ENCODE data around the gene SCAF4. TPM values are rescaled to one million over a fixed set of nuclear protein-coding genes. Genes with fewer than 3 reads are reported as not detected.

SCAF4 gene
- total and polyA plus RNA-seq, 2 of the 8 experiments (the other 6 are each of a cell fraction or from before 2014, with no cell fraction given), result 28.9 to 55.1 TPM

GRCh38 chr21:31667132-31667531 is 64.8 kb downstream of the SCAF4 start:
- Histone ChIP-seq H2BK12ac (ENCODE audit: low read depth, low read length) (no peak overlapping the region), H3K79me1 (ENCODE audit: low read depth, low read length) (peaks cover 10% of the 10 kb centered on the region), H2BK120ac (replicated peaks; ENCODE audit: low read depth, low read length) (no peak overlapping the region), H3K56ac (replicated peaks; ENCODE audit: insufficient read length, low read depth, low read length) (no peak overlapping the region), H3K23me2 (ENCODE audit: low read depth, low read length) (no peaks in the 10 kb centered on the region), H2AK5ac (ENCODE audit: low read depth, low read length) (no peak overlapping the region), H2BK15ac (ENCODE audit: low read length) (no peak overlapping the region), H4K91ac (replicated peaks; ENCODE audit: insufficient read length, low read length) (no peak overlapping the region), H3K4me3 (ENCODE audit: extremely low read depth in 1 of 4, insufficient read depth in 2 of 4, low read depth in 3 of 4, low read length in 4 of 4) (no peak overlapping the region), H2BK5ac (ENCODE audit: low read depth, low read length) (no peak overlapping the region), H4K5ac (ENCODE audit: insufficient read length, low read depth, low read length) (no peak overlapping the region), H3K27me3 (replicated peaks in 1 of 4; ENCODE audit: control insufficient read depth in 3 of 4, extremely low read depth in 1 of 4, insufficient read depth in 3 of 4, low read length in 3 of 4) (no peaks in the 10 kb centered on the region), H4K20me1 (replicated peaks in 1 of 2; ENCODE audit: control insufficient read depth in 1 of 2, insufficient read depth in 2 of 2, low read length in 2 of 2) (peaks cover 0 to 6% of the 10 kb centered on the region in 2 experiments), H4K8ac (ENCODE audit: extremely low read depth, insufficient read depth, low read length) (no peak overlapping the region), H3K4me2 (ENCODE audit: insufficient read depth in 1 of 2, low read depth in 2 of 2, low read length in 2 of 2) (no peak overlapping the region), H3K9ac (replicated peaks in 1 of 4; ENCODE audit: extremely low read depth in 1 of 4, low read depth in 3 of 4, low read length in 3 of 4) (no peak overlapping the region), H3K9me3 (ENCODE audit: insufficient read depth in 2 of 2, low read depth in 1 of 2, low read length in 1 of 2) (no peaks in the 10 kb centered on the region), H2BK20ac (ENCODE audit: low read length) (no peak overlapping the region), H3K4ac (replicated peaks; ENCODE audit: insufficient read length, low read depth, low read length) (no peak overlapping the region), H3K4me1 (replicated peaks in 1 of 4; ENCODE audit: control insufficient read depth in 3 of 4, insufficient read depth in 4 of 4, low read length in 3 of 4) (peaks cover 2 to 3% (median 3%) of the 10 kb centered on the region in 4 experiments; a peak in 6 of 7 replicates), H3K79me2 (ENCODE audit: control insufficient read depth in 1 of 2, insufficient read depth in 2 of 2, low read length in 2 of 2) (peaks cover 0 to 25% of the 10 kb centered on the region in 2 experiments; a peak in 2 of 4 replicates), H3K36me3 (ENCODE audit: control insufficient read depth in 2 of 4, insufficient read depth in 4 of 4, low read length in 3 of 4) (peaks cover 0 to 55% (median 12%) of the 10 kb centered on the region in 4 experiments; a peak in 5 of 8 replicates), H3K14ac (ENCODE audit: insufficient read length) (no peak overlapping the region), H3K27ac (ENCODE audit: low read depth, low read length) (no peak overlapping the region), H2AFZ (ENCODE audit: low read length) (no peak overlapping the region), H3K23ac (ENCODE audit: insufficient read length) (no peak overlapping the region), H3K18ac (ENCODE audit: extremely low read depth, low read length) (no peak overlapping the region)
- ChIA-PET POLR2A (ENCODE audit: partially characterized antibody) (interaction anchor here (0.7 to 2.0 kb wide), 4 partner anchors 8 to 870 kb away, joined by 3 to 4 read pairs (median 4); no protein-coding TSS in a partner anchor), CTCF (ENCODE audit: partially characterized antibody) (interaction anchor here (1.0 kb wide), 1 partner anchor 211 kb away, joined by 3 read pairs; no protein-coding TSS in a partner anchor)
- TF ChIP-seq SIRT6 (IDR thresholded peaks at IDR 0.05; ENCODE audit: low read length) (no peak), BACH1 (IDR thresholded peaks at IDR 0.05; ENCODE audit: low read length) (no peak), BCL11A (IDR thresholded peaks at IDR 0.05; ENCODE audit: low read depth in 2 of 2, low read length in 2 of 2) (no peak), CBX8 (IDR thresholded peaks at IDR 0.05; ENCODE audit: borderline replicate concordance, low read depth, low read length) (no peak), GABPA (IDR thresholded peaks at IDR 0.05; ENCODE audit: borderline replicate concordance, insufficient read depth, low read length) (no peak), SIN3A (conservative IDR thresholded peaks at IDR 0.05 in 1 of 2, IDR thresholded peaks at IDR 0.05 in 1 of 2; ENCODE audit: low read depth in 1 of 2, low read length in 2 of 2) (no peak)
- DNase-seq (ENCODE audit: low read depth in 1 of 2, low spot score in 2 of 2) (no peak), FAIRE-seq (no peak)
- 89% methylated on average over 5 of the region's 5 CpGs; no CpG with 5 or more reads in 1 of the 2 experiments for WGBS, 2 experiments (ENCODE audit: extremely low coverage in 1 of 2, insufficient coverage in 1 of 2, insufficient read length in 1 of 2, insufficient replicate concordance in 2 of 2, low coverage in 1 of 2, low lambda C conversion rate in 2 of 2, missing lambda C conversion rate in 1 of 2)
